GM23248 (cell line): ENCODE data around the gene MYO1D. TPM values are rescaled to one million over a fixed set of nuclear protein-coding genes. Genes with fewer than 3 reads are reported as not detected.

ENCODE experiments used
- DNase-seq: peaks from one replicate; pipeline ENCODE4 v3.0.0-alpha.2; 2015
- H2AFZ ChIP-seq: fragments of 200-600 bp; sonication (generic); 2 replicates; pipeline ENCODE4 v1.6.1; 2016; ENCODE audit warnings: antibody characterized with exemption
- H3F3A ChIP-seq: fragments of 200-600 bp; sonication (generic); 2 replicates; pipeline ENCODE4 v1.6.1; 2016; ENCODE audit warnings: mild to moderate bottlenecking, antibody characterized with exemption, mixed run types; ENCODE audit not compliant: insufficient read depth
- H3K27ac ChIP-seq: fragments of 200-600 bp; sonication (generic); 2 replicates; pipeline ENCODE4 v1.5.1; 2016; ENCODE audit warnings: mild to moderate bottlenecking
- H3K27me3 ChIP-seq: fragments of 200-600 bp; sonication (generic); replicated peaks from 2 replicates; pipeline ENCODE4 v1.6.1; 2016; ENCODE audit warnings: mild to moderate bottlenecking; ENCODE audit not compliant: insufficient read depth
- H3K36me3 ChIP-seq: fragments of 200-600 bp; sonication (generic); 2 replicates; pipeline ENCODE4 v1.6.1; 2016; ENCODE audit warnings: low read depth, mild to moderate bottlenecking
- H3K4me1 ChIP-seq: fragments of 200-600 bp; sonication (generic); 2 replicates; pipeline ENCODE4 v1.6.1; 2016; ENCODE audit warnings: mild to moderate bottlenecking; ENCODE audit not compliant: insufficient read depth
- H3K4me2 ChIP-seq: fragments of 200-600 bp; sonication (generic); one replicate; pipeline ENCODE4 v1.6.1; 2016; ENCODE audit warnings: mild to moderate bottlenecking; ENCODE audit not compliant: unreplicated experiment
- H3K4me3 ChIP-seq: fragments of 200-600 bp; sonication (generic); 2 replicates; pipeline ENCODE4 v1.5.1; 2016; ENCODE audit warnings: mild to moderate bottlenecking
- H3K79me2 ChIP-seq: fragments of 200-600 bp; sonication (generic); 2 replicates; pipeline ENCODE4 v1.6.1; 2016; ENCODE audit warnings: mild to moderate bottlenecking; ENCODE audit not compliant: insufficient read depth
- H3K9ac ChIP-seq: fragments of 200-600 bp; sonication (generic); 2 replicates; pipeline ENCODE4 v1.6.1; 2016; ENCODE audit warnings: mild to moderate bottlenecking
- H3K9me2 ChIP-seq: fragments of 200-600 bp; sonication (generic); 2 replicates; pipeline ENCODE4 v1.6.1; 2016; ENCODE audit warnings: mixed run types, mild to moderate bottlenecking, moderate library complexity; ENCODE audit not compliant: insufficient read depth
- H3K9me3 ChIP-seq: fragments of 200-600 bp; sonication (generic); one replicate; pipeline ENCODE4 v1.6.1; 2017; ENCODE audit warnings: low read depth
- H4K20me1 ChIP-seq: fragments of 200-600 bp; sonication (generic); 2 replicates; pipeline ENCODE4 v1.6.0; 2016; ENCODE audit not compliant: insufficient read depth
- EZH2 ChIP-seq: fragments of 200-600 bp; sonication (generic); IDR thresholded peaks from 2 replicates; pipeline ENCODE4 v1.6.1; 2018; ENCODE audit warnings: antibody characterized with exemption, mild to moderate bottlenecking; ENCODE audit not compliant: insufficient read depth, poor library complexity, severe bottlenecking
- EZH2phosphoT487 ChIP-seq: fragments of 200-600 bp; sonication (generic); IDR thresholded peaks from 2 replicates; pipeline ENCODE4 v1.6.1; 2018; ENCODE audit warnings: antibody characterized with exemption, moderate library complexity, mild to moderate bottlenecking, low read depth; ENCODE audit not compliant: insufficient read depth
- WGBS, 2 experiments: methylation state at CpG; one replicate each; pipeline ENCODE4 v1.1.6; 2015 to 2017; ENCODE audit warnings: low lambda C conversion rate in 2 of 2, low coverage in 1 of 2; ENCODE audit errors: missing lambda C conversion rate in 2 of 2; 5-methylcytosine and 5-hydroxymethylcytosine counted together
- in situ Hi-C: fragments of 300-500 bp; cut with MboI; formaldehyde crosslinking; loops from 2 replicates; pipeline ENCODE4 v1.15.0; 2020
- polyA plus RNA-seq: library from polyadenylated mRNA; unstranded; fragments of >200 nt; fragmentation: Nextera tagmentation; extraction: Ambion mirVana; gene quantifications from 2 replicates; pipeline ENCODE4 v1.2.1, GENCODE V29; 2016
- total RNA-seq: library from RNA; depleted of rRNA; stranded (reverse); fragments of >200 nt; shearing (Covaris generic); gene quantifications from 2 replicates; pipeline ENCODE4 v1.2.3, GENCODE V29; 2014

MYO1D gene
- total and polyA plus RNA-seq, 2 experiments from 2014 or later, result 54.1 to 99.5 TPM

DNA sequence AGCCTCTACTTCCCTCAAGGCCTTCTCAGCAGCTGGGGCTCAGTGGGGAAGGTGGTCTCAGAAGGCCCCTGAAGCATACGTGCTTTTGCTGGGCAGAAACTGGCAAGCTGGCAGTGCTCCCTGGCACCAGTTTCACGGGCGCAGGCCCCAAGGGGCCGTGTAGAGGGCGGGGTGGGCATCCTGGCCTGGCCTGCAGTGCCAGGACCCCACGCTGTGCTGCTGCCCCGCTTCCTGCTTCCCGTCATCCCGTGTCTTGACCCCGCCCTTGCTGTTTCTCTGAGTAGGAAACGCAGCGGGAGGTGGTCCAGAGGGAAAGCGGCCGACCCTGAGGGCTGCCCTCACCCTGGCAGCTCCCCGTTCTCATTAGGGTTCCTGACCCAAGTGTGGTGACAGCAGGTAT is 383.4 kb downstream of the MYO1D start:
- Histone ChIP-seq H3K27me3 (no peaks in the 10 kb centered on the region), H3K9me2 (no peaks in the 10 kb centered on the region), H3K9me3 (no peaks in the 10 kb centered on the region), H3K36me3 (no peaks in the 10 kb centered on the region), H3K27ac (no peak overlapping the region), H4K20me1 (no peaks in the 10 kb centered on the region), H3F3A (0 out of 2 replicates have a peak, but pooled peaks cover 4% of the 10 kb centered on the region), H3K4me1 (peaks cover 22% of the 10 kb centered on the region), H3K9ac (no peak overlapping the region), H3K4me3 (no peak overlapping the region), H3K4me2 (no peak overlapping the region), H2AFZ (no peak overlapping the region), H3K79me2 (no peaks in the 10 kb centered on the region)
- no peak for DNase-seq
- no peak for TF ChIP-seq EZH2
- TF ChIP-seq EZH2phosphoT487, result no peak
- in situ Hi-C loops, result loop anchor here (10.0 kb wide), 1 partner anchor 251 kb away; no protein-coding TSS in a partner anchor
- WGBS, 2 experiments, result 90 to 95% methylated on average over 12 to 15 of the region's 15 CpGs

DNA sequence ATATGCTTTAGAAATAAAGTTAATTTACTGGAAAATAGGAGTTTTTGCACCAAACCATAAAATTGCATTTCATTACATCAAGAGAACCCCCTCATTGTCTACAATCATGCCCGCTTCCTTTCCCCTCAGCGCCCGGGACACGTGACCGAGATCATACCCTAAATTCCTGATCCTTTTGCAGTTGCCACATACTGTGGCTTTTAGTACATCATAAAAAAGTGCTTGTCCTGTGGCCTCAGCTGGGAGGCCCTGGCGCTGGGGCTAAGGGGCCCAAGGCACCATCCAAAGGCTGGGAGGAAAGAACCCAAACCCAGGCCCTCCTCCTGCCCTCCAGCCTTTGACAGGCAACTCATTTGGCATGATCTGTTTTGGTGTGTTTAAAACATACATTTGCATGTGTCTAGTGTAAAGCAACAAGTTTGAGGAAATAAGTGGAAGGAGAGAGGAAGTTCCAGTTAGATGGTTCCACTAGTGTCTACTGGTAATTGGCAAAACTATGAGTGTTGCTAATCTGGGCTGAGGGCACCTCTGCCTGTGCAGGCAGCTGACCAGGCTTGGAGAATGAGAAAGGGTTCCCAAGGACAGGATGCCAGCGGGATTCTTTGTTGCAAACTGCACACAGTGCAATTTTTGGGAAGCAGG is 384.2 kb downstream of the MYO1D start:
- no peak overlapping the region for H2AFZ ChIP-seq
- no peak for DNase-seq
- in situ Hi-C loops, result loop anchor here (10.0 kb wide), 1 partner anchor 252 kb away; no protein-coding TSS in a partner anchor

DNA sequence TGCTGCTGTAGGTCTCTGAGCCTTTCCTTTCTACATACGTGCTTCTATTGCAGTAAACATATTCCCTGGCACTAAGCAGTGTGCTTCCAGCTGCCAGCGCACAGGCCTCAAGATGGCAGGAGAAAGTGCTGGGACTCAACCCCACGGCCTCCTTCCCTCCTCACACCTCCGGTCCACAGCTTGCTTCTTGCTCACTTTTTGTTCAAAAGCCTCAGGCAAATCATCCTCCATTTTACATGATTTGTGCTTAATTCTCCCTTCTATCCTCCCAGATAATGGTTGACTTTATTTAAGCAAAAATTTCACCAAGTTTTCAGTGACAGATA is 384.7 kb downstream of the MYO1D start:
- no peaks in the 10 kb centered on the region for H3K27me3 ChIP-seq
- H3K4me1 ChIP-seq, result peaks cover 18% of the 10 kb centered on the region
- H3K9ac ChIP-seq, result no peak overlapping the region
- H3K36me3 ChIP-seq, result no peaks in the 10 kb centered on the region
- H4K20me1 ChIP-seq, result no peaks in the 10 kb centered on the region
- no peak overlapping the region for H3K27ac ChIP-seq
- no peaks in the 10 kb centered on the region for H3K79me2 ChIP-seq
- 0 out of 2 replicates have a peak, but pooled peaks cover 4% of the 10 kb centered on the region for H3F3A ChIP-seq
- H3K9me3 ChIP-seq, result no peaks in the 10 kb centered on the region
- TF ChIP-seq EZH2phosphoT487, result no peak
- TF ChIP-seq EZH2, result no peak
- WGBS, 2 experiments, result 83 to 86% methylated on average over 4 of the region's 4 CpGs
- in situ Hi-C loops, result loop anchor here (10.0 kb wide), 1 partner anchor 253 kb away; no protein-coding TSS in a partner anchor
- no peak overlapping the region for H2AFZ ChIP-seq
- no peak overlapping the region for H3K4me3 ChIP-seq
- H3K9me2 ChIP-seq, result no peaks in the 10 kb centered on the region
- H3K4me2 ChIP-seq, result no peak overlapping the region
- DNase-seq, result no peak

More for the DNA sequence above, 384.2 kb downstream of the MYO1D start:
- Histone ChIP-seq H3K27ac (no peak overlapping the region), H3K9ac (no peak overlapping the region), H3K79me2 (no peaks in the 10 kb centered on the region), H3K9me3 (no peaks in the 10 kb centered on the region), H3K9me2 (no peaks in the 10 kb centered on the region), H3K36me3 (no peaks in the 10 kb centered on the region), H3K4me1 (peaks cover 22% of the 10 kb centered on the region), H3F3A (0 out of 2 replicates have a peak, but pooled peaks cover 4% of the 10 kb centered on the region), H3K4me3 (no peak overlapping the region), H4K20me1 (no peaks in the 10 kb centered on the region), H3K4me2 (no peak overlapping the region), H3K27me3 (no peaks in the 10 kb centered on the region)
- WGBS, 2 experiments, result 98 to 100% methylated on average over 7 of the region's 7 CpGs
- TF ChIP-seq EZH2phosphoT487 (no peak), EZH2 (no peak)

DNA sequence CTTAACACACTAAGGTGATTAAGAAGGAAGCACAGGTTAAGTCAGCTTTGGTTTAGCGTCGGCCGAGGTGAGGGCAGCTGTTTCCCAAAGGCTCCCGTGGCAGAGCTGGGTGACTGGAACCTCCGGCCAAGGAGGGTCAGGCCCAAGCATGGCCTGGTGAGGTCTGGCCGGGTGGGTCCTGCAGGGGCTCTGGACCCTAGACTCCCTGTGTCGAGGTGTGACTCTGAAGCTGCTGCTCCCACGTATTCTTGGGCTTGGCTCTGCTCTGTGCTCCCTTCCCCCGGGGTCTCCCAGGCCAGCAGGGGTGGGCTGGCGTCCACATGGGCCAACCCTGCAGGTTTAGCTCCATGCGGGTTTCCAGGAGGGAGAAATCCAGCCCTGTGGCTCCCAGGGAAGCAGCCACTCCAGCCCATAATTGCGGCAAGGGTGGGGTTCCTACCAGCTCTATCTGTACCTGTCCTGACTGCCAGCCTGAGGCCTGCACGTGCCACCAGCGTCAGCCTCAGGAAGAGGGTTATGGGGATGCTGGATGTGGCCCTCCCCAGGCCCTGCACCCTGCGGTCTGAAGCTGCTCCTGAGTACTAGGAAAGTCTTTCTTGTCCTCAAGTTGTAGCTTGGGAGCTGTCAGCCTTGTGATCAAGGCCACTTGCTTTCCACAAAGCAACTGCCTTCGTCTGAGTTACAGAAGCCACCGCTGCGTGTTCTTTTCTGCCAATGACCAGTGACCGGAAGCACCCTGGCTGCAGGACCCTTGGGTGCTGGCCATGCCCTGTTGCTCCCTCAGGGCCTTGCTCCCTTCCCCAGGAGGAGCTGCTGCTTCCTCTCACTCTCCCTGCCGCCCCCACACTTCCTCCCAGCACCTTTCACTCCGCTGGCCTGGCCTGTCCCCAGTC is 385.3 kb downstream of the MYO1D start:
- Histone ChIP-seq H3K9ac (no peak overlapping the region), H3K4me1 (peaks cover 12% of the 10 kb centered on the region), H3K36me3 (no peaks in the 10 kb centered on the region), H3K4me3 (no peak overlapping the region), H4K20me1 (no peaks in the 10 kb centered on the region), H3K9me3 (no peaks in the 10 kb centered on the region), H3K9me2 (no peaks in the 10 kb centered on the region), H3K79me2 (no peaks in the 10 kb centered on the region), H2AFZ (no peak overlapping the region), H3K27me3 (no peaks in the 10 kb centered on the region), H3F3A (0 out of 2 replicates have a peak, but pooled peaks cover 4% of the 10 kb centered on the region), H3K4me2 (no peak overlapping the region), H3K27ac (no peak overlapping the region)
- WGBS, 2 experiments, result 80 to 82% methylated on average over 21 of the region's 21 CpGs
- no peak for TF ChIP-seq EZH2
- TF ChIP-seq EZH2phosphoT487, result no peak
- DNase-seq, result no peak
- in situ Hi-C loops, result loop anchor here (10.0 kb wide), 1 partner anchor 253 kb away; no protein-coding TSS in a partner anchor
